OCI-LY7 (cell line): Measurements from ENCODE around the gene FOXO3. TPM values are rescaled to one million over a fixed set of nuclear protein-coding genes. Genes with fewer than 3 reads are reported as not detected.

Experiments used
- BruUV-seq: library from RNA; stranded (reverse); fragments of 400-500 nt; replicated peaks from 2 replicates; lab custom pipeline; 2021; lab: Mats Ljungman, UMichigan
- CTCF ChIA-PET: fragments of 300-600 bp; sonication (Branson Sonifier 250); formaldehyde crosslinking; loops from one replicate; lab custom pipeline; 2022; ENCODE audit warnings: antibody characterized with exemption; ENCODE audit not compliant: unreplicated experiment; lab: Charles Lee
- POLR2A ChIA-PET: fragments of 300-600 bp; sonication (Branson Sonifier 250); formaldehyde crosslinking; loops from one replicate; lab custom pipeline; 2022; ENCODE audit warnings: antibody characterized with exemption; lab: Charles Lee
- DNase-seq: peaks from one replicate; pipeline ENCODE4 v3.0.0-alpha.2; 2015; ENCODE audit warnings: low spot score
- H2AFZ ChIP-seq: fragments of 200-600 bp; sonication (generic), shearing (Covaris generic); 2 replicates; pipeline ENCODE4 v1.6.1; 2014; ENCODE audit warnings: mild to moderate bottlenecking, antibody characterized with exemption, low read length, moderate library complexity
- H3K27ac ChIP-seq: fragments of 200-600 bp; sonication (generic); 2 replicates; pipeline ENCODE4 v1.5.1; 2014; ENCODE audit warnings: mixed run types, low read depth, mild to moderate bottlenecking, moderate library complexity, low read length, inconsistent platforms; ENCODE audit not compliant: poor library complexity, severe bottlenecking
- H3K36me3 ChIP-seq: fragments of 200-600 bp; sonication (generic); 2 replicates; pipeline ENCODE4 v1.6.1; 2014; ENCODE audit warnings: mild to moderate bottlenecking, antibody characterized with exemption, low read length, moderate library complexity, mixed read lengths; ENCODE audit not compliant: insufficient read depth
- H3K4me1 ChIP-seq: fragments of 200-600 bp; sonication (generic); 2 replicates; pipeline ENCODE4 v1.5.1; 2014; ENCODE audit warnings: mild to moderate bottlenecking, low read length; ENCODE audit not compliant: insufficient read depth, poor library complexity, severe bottlenecking
- H3K4me2 ChIP-seq: fragments of 200-600 bp; sonication (generic); 2 replicates; pipeline ENCODE4 v1.6.1; 2014; ENCODE audit warnings: mild to moderate bottlenecking, low read length
- H3K4me3 ChIP-seq: fragments of 200-600 bp; sonication (generic); 2 replicates; pipeline ENCODE4 v1.5.1; 2014; ENCODE audit warnings: mild to moderate bottlenecking, low read depth, low read length; ENCODE audit not compliant: poor library complexity, severe bottlenecking
- H3K79me2 ChIP-seq: fragments of 200-600 bp; sonication (generic); 2 replicates; pipeline ENCODE4 v1.6.1; 2016; ENCODE audit warnings: low read depth, mild to moderate bottlenecking, low read length, moderate library complexity, mixed read lengths; ENCODE audit not compliant: insufficient read depth
- H3K9me2 ChIP-seq: fragments of 200-600 bp; sonication (generic); 2 replicates; pipeline ENCODE4 v1.6.1; 2016; ENCODE audit warnings: mild to moderate bottlenecking, low read length, mixed read lengths; ENCODE audit not compliant: insufficient read depth
- H3K9me3 ChIP-seq: fragments of 200-600 bp; sonication (generic); 2 replicates; pipeline ENCODE4 v1.6.1; 2014; ENCODE audit warnings: mild to moderate bottlenecking, mixed run types, low read length, mixed read lengths
- H4K20me1 ChIP-seq: fragments of 200-600 bp; sonication (generic); 2 replicates; pipeline ENCODE4 v1.6.1; 2014; ENCODE audit warnings: mild to moderate bottlenecking, antibody characterized with exemption, low read length, moderate library complexity, mixed read lengths; ENCODE audit not compliant: insufficient read depth
- CTCF ChIP-seq: fragments of 200-600 bp; sonication (generic); conservative IDR thresholded peaks from 2 replicates; pipeline ENCODE4 v1.5.1; 2014; ENCODE audit warnings: mild to moderate bottlenecking, antibody characterized with exemption, low read length, moderate library complexity, mixed read lengths
- EZH2phosphoT487 ChIP-seq: fragments of 200-600 bp; sonication (generic); IDR thresholded peaks from 2 replicates; pipeline ENCODE4 v1.6.1; 2018; ENCODE audit warnings: low read depth, borderline replicate concordance, mild to moderate bottlenecking, mixed run types, antibody characterized with exemption, low read length, moderate library complexity, mixed read lengths
- intact Hi-C: fragments of 100-400 bp; cut with micrococcal nuclease; formaldehyde crosslinking; loops from one replicate; pipeline ENCODE4 v1.10.0; 2022; ENCODE audit not compliant: unreplicated experiment
- total RNA-seq, 2 experiments: library from RNA; depleted of rRNA in 1 of 2; stranded (reverse); fragments of >200 nt in 1 of 2; shearing (Covaris generic) in 1 of 2; gene quantifications; 2 replicates each; pipeline ENCODE4 v1.2.3, GENCODE V29; 2014 to 2022

The FOXO3 gene
- total RNA-seq, 2 experiments from 2014 or later: 3.8 to 9.9 TPM

DNA sequence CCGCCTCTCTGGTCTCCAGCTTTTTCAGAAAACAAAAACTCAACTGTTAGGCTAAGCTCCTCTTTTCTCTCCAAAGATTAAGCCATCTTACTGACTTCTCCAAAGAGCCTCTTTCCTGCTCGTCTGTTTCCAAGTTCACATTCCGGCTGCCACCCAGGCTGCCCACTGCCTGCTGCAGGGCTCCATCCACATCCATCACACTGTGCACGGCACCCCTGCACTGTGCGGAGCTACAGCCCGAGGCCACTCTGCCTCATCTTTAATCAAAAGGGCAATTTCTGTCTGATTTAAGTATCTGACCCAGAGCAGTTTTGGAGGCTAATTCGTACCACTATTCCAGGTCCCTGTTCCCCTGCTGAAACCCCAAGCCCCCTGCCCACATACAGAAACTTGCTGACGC is 145.9 kb downstream of the FOXO3 start:
- no peaks in the 10 kb centered on the region for H3K36me3 ChIP-seq
- ChIA-PET POLR2A (no interaction called here), CTCF (no interaction called here)
- BruUV-seq: no TSS peak
- H3K27ac ChIP-seq: no peak overlapping the region
- no peaks in the 10 kb centered on the region for H4K20me1 ChIP-seq
- H3K4me2 ChIP-seq: no peak overlapping the region
- no peak for DNase-seq
- no peaks in the 10 kb centered on the region for H3K9me2 ChIP-seq
- TF ChIP-seq CTCF (no peak), EZH2phosphoT487 (no peak)
- intact Hi-C loops: no loop called here
- no peaks in the 10 kb centered on the region for H3K79me2 ChIP-seq
- no peak overlapping the region for H2AFZ ChIP-seq
- H3K4me1 ChIP-seq: no peaks in the 10 kb centered on the region
- H3K9me3 ChIP-seq: peaks cover 10% of the 10 kb centered on the region; the same call in 1 of the 2 replicates
- no peak overlapping the region for H3K4me3 ChIP-seq

DNA sequence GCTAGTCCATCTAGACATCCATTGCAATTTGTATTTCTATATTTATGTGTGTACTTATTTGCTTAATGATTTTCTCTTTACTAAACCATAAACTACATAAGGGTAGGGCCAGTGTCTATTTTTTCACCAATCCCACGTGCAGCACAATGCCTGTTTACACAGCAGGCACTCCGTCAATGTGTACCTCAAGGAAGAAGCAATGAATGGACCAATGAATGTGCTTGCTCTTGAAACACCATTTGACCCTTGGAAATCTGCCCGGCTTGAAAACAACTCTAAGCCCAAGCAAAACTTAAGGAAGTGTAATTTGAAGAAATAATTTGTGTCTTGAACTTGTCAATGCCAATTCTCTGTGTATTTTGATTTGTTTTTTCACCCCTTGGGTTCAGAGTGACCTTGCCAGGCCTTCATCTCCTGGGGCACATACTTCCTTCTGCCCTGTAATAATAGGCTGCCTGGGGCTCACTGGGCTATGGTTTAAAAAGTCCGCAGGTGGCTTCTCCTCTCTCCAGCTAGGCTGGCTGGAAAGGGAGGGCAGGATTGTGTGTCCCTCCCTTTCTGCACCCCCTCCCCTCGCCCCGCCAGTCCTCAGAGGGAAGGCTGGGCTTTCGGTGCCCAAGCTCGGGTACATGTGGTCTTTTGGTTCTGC is 146.7 kb downstream of the FOXO3 start:
- no TSS peak for BruUV-seq
- Histone ChIP-seq H3K9me2 (no peaks in the 10 kb centered on the region), H2AFZ (no peak overlapping the region), H3K27ac (no peak overlapping the region), H3K9me3 (peaks cover 6% of the 10 kb centered on the region; the same call in 1 of the 2 replicates), H3K79me2 (no peaks in the 10 kb centered on the region), H3K4me2 (no peak overlapping the region), H4K20me1 (no peaks in the 10 kb centered on the region), H3K4me3 (no peak overlapping the region), H3K4me1 (no peaks in the 10 kb centered on the region), H3K36me3 (no peaks in the 10 kb centered on the region)
- no peak for TF ChIP-seq CTCF
- TF ChIP-seq EZH2phosphoT487: no peak
- intact Hi-C loops: no loop called here
- ChIA-PET CTCF (no interaction called here), POLR2A (no interaction called here)
- DNase-seq: no peak

- POLR2A ChIA-PET: no interaction called here
- TF ChIP-seq EZH2phosphoT487: no peak
- TF ChIP-seq CTCF: no peak
- CTCF ChIA-PET: no interaction called here
- Histone ChIP-seq H4K20me1 (no peaks in the 10 kb centered on the region), H3K9me2 (no peaks in the 10 kb centered on the region), H3K79me2 (no peaks in the 10 kb centered on the region), H2AFZ (no peak overlapping the region), H3K27ac (no peak overlapping the region), H3K9me3 (no peaks in the 10 kb centered on the region), H3K36me3 (no peaks in the 10 kb centered on the region), H3K4me1 (no peaks in the 10 kb centered on the region), H3K4me3 (no peak overlapping the region), H3K4me2 (no peak overlapping the region)
- intact Hi-C loops: no loop called here
- no TSS peak for BruUV-seq
- DNase-seq: no peak
Observed at GRCh38 chr6:108710030-108710429, 149.3 kb downstream of the FOXO3 start.
